ENCODE measurements around the gene SSR3.

DNA sequence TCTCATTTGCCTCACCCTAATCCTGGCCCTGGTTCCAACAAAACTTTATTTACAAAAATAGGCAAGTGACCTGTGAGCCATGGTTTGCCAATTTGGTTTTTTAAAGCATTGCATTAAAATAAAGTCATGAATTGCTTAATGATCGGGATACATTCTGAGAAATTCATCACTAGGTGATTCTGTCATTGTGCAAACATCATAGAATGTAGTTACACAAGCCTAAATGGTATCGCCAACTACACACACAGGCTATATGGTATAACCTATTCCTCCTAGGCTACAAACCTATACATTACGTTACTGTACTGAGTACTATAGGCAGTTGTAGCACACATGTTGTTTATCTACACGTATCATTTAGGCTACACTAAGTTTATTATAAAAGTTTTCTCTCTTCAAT, 45.9 kb upstream of the SSR3 start:
- TF ChIP-seq, protein P1, sequence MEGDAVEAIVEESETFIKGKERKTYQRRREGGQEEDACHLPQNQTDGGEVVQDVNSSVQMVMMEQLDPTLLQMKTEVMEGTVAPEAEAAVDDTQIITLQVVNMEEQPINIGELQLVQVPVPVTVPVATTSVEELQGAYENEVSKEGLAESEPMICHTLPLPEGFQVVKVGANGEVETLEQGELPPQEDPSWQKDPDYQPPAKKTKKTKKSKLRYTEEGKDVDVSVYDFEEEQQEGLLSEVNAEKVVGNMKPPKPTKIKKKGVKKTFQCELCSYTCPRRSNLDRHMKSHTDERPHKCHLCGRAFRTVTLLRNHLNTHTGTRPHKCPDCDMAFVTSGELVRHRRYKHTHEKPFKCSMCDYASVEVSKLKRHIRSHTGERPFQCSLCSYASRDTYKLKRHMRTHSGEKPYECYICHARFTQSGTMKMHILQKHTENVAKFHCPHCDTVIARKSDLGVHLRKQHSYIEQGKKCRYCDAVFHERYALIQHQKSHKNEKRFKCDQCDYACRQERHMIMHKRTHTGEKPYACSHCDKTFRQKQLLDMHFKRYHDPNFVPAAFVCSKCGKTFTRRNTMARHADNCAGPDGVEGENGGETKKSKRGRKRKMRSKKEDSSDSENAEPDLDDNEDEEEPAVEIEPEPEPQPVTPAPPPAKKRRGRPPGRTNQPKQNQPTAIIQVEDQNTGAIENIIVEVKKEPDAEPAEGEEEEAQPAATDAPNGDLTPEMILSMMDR (IDR thresholded peaks at IDR 0.05): no peak
- TF ChIP-seq POLR2A (IDR thresholded peaks at IDR 0.05): no peak

Data from stomach (tissue), 4 donors.